ENCODE results near the gene PSAT1. TPM values are rescaled to one million over a fixed set of nuclear protein-coding genes. Genes with fewer than 3 reads are reported as not detected.

Gene PSAT1
- total RNA-seq, 1 experiment from 2014 or later, result 261 TPM

DNA sequence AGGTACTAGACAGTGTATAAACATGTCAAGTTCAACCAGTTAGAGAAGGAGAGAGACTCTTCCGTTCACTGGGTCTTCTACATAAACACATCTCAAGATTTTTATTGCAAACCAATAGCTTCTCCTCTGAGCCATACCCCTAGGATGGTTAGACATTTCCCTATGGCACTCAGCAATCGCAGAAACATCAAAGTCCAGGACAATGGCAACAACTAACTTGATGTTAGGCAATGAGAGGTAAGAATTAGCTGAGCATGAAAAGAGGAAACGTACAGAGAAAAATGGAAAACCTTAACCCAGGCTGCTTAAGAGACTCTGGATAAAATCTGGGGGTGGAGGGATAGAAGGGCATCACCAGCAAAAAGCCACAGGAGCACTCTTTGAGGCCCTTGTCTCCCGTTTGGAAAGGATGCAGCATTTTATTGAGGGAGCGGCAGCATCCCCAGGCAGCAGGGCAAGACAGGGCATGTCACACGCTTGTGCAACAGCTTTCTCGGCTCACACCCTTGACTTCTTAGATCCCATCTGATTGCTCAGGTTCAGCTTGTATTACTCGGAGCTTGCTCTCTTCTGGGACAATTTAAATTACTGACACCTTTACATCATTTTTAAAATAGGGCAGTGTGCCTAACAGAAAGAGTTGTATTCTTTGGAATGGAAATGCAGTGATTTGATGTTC is 8.6 kb upstream of the PSAT1 start:
- in situ Hi-C loops (cut with HindIII; ENCODE audit: low pct_unique_long_range_greater_than_20kb, low sequenced_read_pairs), result no loop called here
- DNase-seq (ENCODE audit: low read depth, low spot score), result no peak

DNA sequence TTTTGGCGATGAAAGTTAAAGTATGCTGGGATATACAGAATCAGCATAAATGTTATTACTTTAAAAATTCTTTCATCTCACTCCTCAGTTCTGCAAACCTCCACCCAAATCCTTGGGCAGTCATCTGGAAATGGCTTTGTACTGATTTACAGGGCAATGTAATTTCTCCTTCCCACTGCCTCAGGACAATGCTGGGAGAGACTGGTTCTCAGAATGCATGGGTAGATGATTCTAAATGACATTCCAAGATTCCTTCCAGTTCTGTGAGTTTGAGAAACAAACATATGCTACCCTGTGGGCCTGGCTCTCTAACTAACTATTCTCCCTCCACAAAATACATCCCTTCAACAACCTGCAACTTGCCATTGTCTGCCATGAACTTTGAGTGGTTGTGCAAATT is 7.5 kb upstream of the PSAT1 start:
- in situ Hi-C loops (cut with HindIII; ENCODE audit: low pct_unique_long_range_greater_than_20kb, low sequenced_read_pairs), result no loop called here
- no peak for DNase-seq (ENCODE audit: low read depth, low spot score)

DNA sequence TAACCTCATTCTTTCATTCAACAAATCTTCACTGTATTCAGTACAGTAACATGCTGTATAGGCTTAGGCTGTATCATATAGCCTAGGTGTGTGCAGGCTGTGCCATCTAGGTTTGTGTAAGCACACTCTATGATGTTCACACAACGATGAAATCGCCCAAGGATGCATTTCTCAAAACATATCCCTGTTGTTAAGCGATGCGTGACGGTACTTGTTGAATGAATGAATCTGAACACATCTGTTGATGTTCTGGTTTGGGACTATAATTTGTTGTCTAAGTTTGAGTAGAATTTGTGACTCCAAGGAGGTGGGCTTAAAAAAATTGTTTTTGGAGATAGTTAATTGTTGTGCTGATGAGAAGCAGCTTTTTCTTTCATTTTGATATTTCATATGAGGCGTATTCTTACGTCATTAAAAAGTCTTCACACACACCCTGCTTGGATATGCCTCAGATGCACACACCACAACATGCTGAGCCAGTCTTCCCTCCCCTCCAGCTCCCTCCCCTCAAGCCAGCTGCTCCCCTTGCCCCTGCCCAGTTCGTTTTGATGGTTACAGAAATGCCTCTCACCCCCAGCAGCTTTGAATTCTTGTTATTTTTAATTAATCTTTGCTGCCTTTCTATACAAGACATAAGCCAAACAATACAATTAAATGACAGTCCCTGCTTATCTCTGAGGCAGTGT is 5.5 kb upstream of the PSAT1 start:
- no peak for DNase-seq (ENCODE audit: low read depth, low spot score)
- in situ Hi-C loops (cut with HindIII; ENCODE audit: low pct_unique_long_range_greater_than_20kb, low sequenced_read_pairs), result no loop called here

DNA sequence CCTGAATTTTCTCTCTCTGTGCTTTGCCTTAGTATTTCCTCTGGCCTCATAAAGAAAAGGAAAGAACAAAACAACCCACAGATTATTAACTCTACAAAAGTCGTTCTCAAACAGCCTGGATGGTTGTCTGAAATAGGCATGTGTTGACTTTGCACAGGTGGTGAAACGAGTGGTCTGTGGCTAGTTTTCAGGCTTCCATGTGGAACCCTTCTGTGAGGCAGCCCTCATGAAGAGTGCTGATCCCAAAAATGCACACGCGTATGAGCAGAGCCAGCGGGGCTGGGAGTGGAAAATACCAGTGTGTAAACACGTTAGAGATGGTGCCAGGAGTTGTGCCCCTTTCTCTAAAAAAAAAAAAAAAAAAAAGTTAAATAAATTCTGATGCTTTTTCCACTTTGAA is 4.9 kb upstream of the PSAT1 start:
- no peak for DNase-seq (ENCODE audit: low read depth, low spot score)
- in situ Hi-C loops (cut with HindIII; ENCODE audit: low pct_unique_long_range_greater_than_20kb, low sequenced_read_pairs), result no loop called here

DNA sequence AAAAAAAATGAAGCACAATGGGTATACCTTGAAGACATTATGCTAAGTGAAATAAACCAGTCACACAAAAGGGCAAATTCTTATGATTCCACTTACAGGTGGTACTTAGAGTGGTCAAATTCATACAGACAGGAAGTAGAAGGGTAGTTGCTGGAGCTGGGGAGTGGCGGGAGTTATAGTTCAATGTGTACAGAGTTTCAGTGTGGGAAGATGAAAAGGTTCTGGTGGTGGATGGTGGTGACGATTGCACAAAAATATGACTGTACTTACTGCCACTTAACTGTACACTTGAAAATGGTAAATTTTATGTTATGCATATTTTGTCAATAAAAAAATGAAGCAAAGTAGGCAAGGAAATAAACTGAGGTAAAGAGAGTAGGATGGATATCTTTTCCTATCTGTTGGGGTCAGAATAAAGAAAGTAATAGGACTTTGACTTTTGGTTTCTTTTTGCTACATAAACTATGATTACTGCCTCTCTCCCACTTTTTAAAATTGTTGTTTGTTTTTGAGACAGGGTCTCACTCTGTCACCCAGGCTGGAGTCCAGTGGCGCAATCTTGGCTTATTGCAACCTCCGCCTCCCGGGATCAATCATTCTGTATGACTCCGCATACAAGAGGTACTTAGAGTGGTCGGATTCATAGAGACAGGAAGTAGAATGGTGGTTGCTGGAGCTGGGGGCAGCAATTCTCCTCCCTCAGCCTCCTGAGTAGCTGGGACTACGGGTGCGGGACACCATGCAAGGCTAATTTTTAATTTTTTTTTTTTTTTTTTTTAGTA is 4.0 kb upstream of the PSAT1 start:
- no peak for DNase-seq (ENCODE audit: low read depth, low spot score)
- in situ Hi-C loops (cut with HindIII; ENCODE audit: low pct_unique_long_range_greater_than_20kb, low sequenced_read_pairs), result no loop called here

DNA sequence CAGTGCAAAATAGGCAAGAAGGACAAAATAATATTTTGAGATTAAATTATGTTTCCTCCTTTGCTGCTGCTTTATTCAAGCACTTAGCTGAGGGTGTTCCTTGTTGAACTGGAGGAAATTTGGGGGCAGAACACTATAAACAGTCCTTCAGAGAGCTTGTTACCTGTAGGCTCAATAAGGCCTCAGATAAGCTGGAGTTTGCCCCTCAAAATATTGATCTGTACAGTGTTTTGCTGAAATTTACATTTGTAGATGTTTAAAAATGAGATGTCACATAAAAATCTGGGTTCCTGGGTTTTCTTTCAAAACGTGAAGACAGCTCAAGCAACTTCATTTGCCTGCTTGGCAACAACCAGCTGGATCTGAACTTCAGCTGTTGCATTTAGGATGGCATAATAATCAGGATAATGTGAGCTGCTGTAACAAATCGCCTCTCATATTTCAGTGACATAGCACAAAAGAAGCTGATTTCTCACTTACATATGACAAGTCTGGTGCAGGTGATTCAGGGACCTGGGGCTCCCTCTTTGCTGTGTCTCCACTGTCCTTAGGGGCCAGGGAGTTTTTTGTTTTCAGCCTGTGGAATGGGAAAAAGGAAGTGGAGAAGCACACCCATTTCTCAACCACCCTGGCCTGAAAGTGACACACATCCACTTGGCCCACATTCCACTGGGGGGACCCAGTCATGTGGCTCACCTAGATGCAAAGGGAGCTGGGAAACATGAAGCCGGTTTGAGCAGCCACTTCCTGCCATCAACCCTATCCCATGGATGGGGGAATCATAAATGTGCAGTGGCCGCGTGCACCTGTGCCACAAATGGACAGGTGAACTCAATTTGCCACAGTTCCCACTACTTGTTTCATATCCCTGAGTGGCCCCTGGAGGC is 2.4 kb upstream of the PSAT1 start:
- no peak for DNase-seq (ENCODE audit: low read depth, low spot score)
- in situ Hi-C loops (cut with HindIII; ENCODE audit: low pct_unique_long_range_greater_than_20kb, low sequenced_read_pairs), result no loop called here

DNA sequence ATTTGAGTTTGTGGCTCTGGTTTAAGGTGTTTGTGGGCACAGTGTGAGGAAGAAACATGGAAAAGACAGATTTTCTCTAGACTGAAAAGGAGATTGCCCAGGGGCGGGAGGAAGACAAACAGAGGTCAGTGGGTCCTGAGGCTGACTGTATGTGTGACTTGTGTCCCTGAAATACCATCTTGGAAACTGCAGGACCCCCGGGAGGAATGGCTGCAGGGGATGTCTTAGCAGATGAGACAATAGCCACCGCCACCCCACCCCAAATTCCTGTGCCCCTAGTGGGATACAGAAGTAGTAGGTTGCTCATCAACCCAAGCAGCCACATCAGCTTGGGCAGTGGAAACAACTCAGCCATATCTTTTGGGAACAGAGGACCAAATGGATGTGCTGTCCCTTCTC is 1.7 kb upstream of the PSAT1 start:
- no peak for DNase-seq (ENCODE audit: low read depth, low spot score)
- in situ Hi-C loops (cut with HindIII; ENCODE audit: low pct_unique_long_range_greater_than_20kb, low sequenced_read_pairs), result no loop called here

DNA sequence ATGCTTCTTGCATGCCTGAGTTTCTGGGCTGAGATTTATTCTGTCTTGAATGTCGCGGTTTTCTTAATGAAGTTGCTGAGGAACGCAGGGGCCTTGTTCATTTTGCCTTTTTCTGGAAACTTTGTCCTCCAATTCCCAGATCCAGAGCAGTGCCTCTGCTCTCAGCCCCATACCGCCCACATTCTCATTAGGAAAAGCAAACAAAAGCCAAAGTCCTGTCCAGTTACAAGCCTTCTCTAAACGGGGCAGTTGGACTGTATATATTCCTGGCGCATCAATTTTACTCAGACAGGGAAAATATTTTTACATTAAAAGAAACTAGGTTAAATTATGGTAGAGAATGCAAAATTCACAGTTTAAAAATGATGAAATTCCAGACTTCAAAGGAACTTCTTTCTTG is 1.2 kb upstream of the PSAT1 start:
- DNase-seq (ENCODE audit: low read depth, low spot score), result no peak
- in situ Hi-C loops (cut with HindIII; ENCODE audit: low pct_unique_long_range_greater_than_20kb, low sequenced_read_pairs), result no loop called here

DNA sequence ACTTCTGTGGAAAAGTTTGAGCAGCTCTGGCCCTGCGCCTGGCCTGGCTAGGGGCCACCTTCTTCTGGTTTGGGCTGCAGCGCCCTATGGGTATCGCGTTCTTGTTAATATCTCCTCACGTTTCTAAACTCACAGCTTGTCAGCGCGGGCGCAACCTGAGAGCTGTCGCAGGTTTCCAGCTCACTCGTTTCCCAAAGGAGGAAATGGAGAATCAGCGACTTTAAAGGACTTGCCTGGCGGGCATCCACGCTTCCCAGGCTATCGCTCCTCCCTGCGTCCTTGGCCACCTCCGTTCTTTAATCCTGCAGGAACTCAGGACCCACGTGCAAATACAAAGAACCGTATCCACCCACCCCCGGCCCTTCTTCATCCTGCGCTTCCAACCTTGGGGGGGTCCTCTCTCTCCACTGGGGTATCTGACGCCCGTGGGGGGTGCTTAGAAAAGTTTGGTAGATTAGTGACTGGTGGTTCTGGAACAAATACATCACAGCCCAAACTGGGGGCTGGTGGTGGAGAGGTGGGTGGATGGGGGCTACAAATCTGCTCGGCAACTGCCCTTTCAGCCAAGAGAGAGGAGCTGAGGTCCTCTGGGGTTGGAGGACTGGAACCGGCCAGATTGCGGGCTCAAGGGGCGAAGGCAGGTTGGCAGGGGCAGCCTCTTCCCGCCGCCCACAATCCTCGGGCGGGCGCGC is 578 bp upstream of the PSAT1 start:
- in situ Hi-C loops (cut with HindIII; ENCODE audit: low pct_unique_long_range_greater_than_20kb, low sequenced_read_pairs), result no loop called here
- peak; percentile 44 for DNase-seq (ENCODE audit: low read depth, low spot score)

DNA sequence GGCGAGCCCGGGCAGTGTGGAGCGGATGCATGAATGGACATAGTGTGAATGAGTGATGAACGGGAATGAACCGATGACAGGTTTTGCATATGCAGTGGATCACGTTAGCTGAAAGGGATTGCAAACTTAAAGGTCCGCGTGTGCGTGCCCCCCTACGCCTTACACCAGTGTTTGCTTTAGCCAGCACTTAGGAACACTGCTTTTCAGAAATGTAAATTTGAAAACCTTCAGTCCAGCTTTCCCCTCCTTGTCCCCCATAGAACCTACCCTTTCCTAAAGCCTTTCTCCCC is 692 bp downstream of the PSAT1 start:
- DNase-seq (ENCODE audit: low read depth, low spot score), result peak; percentile 63
- in situ Hi-C loops (cut with HindIII; ENCODE audit: low pct_unique_long_range_greater_than_20kb, low sequenced_read_pairs), result no loop called here

DNA sequence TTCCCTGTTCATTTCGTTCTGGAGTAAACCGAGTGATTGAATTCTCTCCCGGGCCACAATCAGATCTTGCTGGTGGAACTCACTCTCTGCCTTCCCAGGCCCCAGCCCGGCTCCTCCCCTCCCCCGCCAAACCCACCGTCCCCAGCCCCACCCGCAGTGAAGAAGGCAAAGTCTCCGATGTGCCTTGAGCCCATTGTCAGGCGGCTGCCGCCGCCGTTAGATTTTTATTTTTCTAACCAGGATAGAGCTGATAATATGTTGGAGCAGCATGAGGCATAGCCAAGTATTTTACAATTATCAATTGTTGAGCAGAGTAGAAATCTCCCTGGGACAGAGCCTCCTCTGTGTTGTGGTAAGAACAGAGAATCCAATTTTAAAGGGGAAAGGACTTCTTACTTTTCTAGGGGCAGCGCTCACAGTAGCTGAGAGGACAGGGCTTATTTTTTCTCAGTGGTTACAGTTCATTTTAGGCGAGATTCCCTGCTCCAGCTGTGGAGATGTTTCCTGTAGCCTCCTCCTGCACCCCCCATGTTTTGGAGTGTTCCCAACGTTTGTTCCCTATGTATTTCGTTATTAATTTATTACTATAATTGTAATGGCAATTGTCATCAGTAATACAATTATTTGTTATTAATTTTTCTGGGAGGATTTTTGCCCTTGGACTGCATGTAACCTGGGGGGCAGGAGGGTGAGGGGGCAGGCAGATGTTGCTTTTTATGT is 1.3 kb downstream of the PSAT1 start:
- peak; percentile 55 for DNase-seq (ENCODE audit: low read depth, low spot score)

DNA sequence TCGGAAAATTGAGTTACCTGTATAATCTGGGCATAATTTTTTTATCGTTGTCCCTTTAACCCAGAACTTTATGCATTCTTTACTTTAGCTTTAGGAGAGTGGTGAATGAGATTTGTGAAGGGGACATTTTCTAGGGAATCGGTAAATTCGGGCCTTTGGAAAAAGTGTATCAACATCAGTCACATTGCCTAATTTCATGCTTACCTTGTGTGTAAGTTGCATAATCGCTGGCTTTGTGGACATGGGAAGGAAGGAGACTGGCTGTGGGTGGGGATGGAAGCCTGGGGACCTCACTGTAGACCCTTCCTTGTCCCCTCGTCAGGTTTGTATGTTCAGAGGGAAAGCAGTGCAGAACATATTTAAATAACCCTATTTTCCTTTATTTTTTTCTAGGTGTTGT is 3.3 kb downstream of the PSAT1 start:
- in situ Hi-C loops (cut with HindIII; ENCODE audit: low pct_unique_long_range_greater_than_20kb, low sequenced_read_pairs), result no loop called here
- DNase-seq (ENCODE audit: low read depth, low spot score), result no peak

More for the DNA sequence above, 1.3 kb downstream of the PSAT1 start:
- in situ Hi-C loops (cut with HindIII; ENCODE audit: low pct_unique_long_range_greater_than_20kb, low sequenced_read_pairs), result no loop called here

DNA sequence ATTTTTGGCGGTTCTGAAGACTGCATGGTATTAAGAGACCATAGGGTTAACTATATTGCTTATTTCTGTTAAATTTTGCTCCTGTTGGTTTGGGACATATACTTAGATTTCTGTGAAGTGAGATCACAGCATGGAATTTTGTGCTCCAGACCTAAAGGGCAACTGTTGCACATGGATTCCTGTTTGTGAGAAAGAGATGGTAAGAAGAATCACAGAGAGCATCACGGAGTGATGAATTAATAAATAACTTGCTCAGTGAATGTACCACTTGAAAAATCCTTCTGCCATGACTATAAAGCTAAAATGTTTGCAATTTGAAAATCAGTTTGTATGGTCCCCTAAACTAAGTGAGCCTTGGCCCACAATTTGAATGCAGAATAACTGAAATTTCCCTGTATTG is 4.5 kb downstream of the PSAT1 start:
- in situ Hi-C loops (cut with HindIII; ENCODE audit: low pct_unique_long_range_greater_than_20kb, low sequenced_read_pairs), result no loop called here
- no peak for DNase-seq (ENCODE audit: low read depth, low spot score)

DNA sequence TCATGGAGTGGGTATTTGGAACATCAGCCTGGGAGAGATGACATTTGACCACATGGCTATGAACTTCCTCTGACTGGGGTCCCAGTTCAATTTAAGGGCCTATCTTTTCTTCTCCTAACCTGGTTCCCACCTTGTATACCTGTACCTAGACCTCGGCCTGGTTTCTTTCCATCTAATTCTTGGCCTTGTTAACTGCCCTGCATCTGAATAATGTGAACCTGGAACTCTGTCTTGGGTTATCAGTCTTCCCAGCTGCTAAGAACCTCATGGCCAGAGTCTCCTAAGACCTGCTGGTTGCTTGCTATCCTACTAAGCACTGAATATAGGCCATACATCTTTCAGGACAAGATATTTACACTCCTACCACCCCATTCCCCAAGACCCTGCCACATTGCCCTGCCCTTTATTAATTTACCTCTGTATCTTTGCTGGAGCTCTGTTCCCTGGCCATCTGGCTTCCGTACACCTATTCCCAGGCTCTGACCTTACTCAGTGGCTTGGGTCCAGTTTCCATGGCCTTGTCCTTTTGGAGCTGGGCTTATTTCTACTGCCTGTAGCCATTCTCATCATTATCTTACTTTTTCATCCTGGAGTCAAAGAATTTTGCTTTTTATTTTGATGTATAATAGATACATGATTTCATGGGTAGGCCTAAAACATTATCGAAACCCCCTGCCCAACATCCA is 6.6 kb downstream of the PSAT1 start:
- in situ Hi-C loops (cut with HindIII; ENCODE audit: low pct_unique_long_range_greater_than_20kb, low sequenced_read_pairs), result no loop called here
- no peak for DNase-seq (ENCODE audit: low read depth, low spot score)

DNA sequence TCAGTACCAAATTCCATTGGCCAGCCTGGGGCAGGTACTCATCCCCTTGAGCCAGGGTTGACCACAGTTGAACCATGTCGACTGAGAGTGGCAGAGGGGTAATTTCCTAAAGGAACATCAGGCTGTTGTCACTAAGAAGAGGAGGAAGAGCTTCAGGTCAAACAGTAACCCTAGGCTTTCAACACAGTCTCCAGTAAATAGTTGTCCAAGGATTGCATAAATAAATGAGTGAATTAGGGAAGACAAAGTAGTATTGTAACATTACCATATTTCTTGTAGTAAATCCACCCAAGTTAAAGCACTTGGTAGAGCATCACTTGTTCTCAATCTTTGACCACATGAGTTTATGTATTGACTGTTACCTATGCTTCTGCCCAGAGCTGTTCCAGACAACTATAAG is 7.4 kb downstream of the PSAT1 start:
- in situ Hi-C loops (cut with HindIII; ENCODE audit: low pct_unique_long_range_greater_than_20kb, low sequenced_read_pairs), result no loop called here
- DNase-seq (ENCODE audit: low read depth, low spot score), result no peak

DNA sequence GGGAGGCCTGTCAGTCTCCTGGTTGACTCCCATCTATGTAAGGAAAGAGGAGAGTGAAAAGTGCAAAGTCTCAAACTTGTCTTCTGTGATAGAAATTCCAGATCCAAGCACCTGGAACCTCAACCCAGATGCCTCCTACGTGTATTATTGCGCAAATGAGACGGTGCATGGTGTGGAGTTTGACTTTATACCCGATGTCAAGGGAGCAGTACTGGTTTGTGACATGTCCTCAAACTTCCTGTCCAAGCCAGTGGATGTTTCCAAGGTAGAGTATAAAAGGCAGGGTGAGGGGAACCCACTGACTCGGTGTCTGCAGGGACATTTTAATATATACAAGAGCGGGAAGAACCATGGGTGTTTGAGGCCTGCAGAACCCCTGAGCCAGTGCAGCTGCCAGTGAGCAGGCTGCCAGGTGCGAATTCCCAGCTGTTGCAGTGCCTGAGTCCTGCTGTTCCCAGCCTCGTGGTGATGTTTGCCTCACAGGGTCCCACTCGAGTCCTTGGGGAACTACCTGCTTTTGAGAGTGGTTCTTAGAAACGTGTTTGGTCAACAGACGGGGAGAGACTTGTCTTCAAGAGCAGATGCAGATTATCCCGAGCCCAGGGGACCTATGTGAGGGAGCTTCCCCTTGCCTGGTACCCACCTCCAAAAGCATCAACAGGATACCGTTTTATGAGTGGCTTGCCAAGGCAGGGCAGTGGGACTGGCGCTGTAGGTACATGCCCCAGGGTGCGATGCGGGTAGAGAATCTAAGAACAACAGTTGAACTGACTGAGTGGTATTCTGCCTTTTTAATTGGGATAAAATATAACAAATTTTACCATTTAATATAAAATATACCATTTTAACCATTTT is 9.5 kb downstream of the PSAT1 start:
- in situ Hi-C loops (cut with HindIII; ENCODE audit: low pct_unique_long_range_greater_than_20kb, low sequenced_read_pairs), result no loop called here
- DNase-seq (ENCODE audit: low read depth, low spot score), result no peak
